ENCODE data around the gene ANKRD13A. TPM values are rescaled to one million over a fixed set of nuclear protein-coding genes. Genes with fewer than 3 reads are reported as not detected.

ANKRD13A gene
- 40.7 and 64.8 TPM in 2 replicates for polyA plus RNA-seq (2014; cell fraction: cytosol; rRNA removed)
- 70.7 and 95.2 TPM in 2 replicates for polyA plus RNA-seq (2014; cell fraction: nucleus; rRNA removed)

GRCh38 chr12:109998904-109999648, at the start of gene ANKRD13A:
TSS of gene ANKRD13A (plus strand) at chr12:109999430. CDS start at chr12:109999689, 259 bp downstream.
- peak; percentile 95 for DNase-seq (ENCODE audit: low spot score)

GRCh38 chr12:109950625-109951024, 48.6 kb upstream of the ANKRD13A start:
- DNase-seq (ENCODE audit: low spot score): no peak

- DNase-seq (ENCODE audit: low spot score): no peak
Observed at GRCh38 chr12:109951136-109951535, 48.1 kb upstream of the ANKRD13A start.

GRCh38 chr12:109951751-109952150, 47.5 kb upstream of the ANKRD13A start:
- no peak for DNase-seq (ENCODE audit: low spot score)

- no peak for DNase-seq (ENCODE audit: low spot score)
Observed at GRCh38 chr12:109952160-109952858, 46.9 kb upstream of the ANKRD13A start.

- DNase-seq (ENCODE audit: low spot score): no peak
Observed at GRCh38 chr12:109952873-109953272, 46.4 kb upstream of the ANKRD13A start.

GRCh38 chr12:109953656-109954055, 45.6 kb upstream of the ANKRD13A start:
- no peak for DNase-seq (ENCODE audit: low spot score)

- no peak for DNase-seq (ENCODE audit: low spot score)
Observed at GRCh38 chr12:109958374-109958773, 40.9 kb upstream of the ANKRD13A start.

- no peak for DNase-seq (ENCODE audit: low spot score)
Observed at GRCh38 chr12:109959411-109960093, 39.7 kb upstream of the ANKRD13A start.

GRCh38 chr12:109961201-109961600, 38.0 kb upstream of the ANKRD13A start:
- DNase-seq (ENCODE audit: low spot score): no peak

- DNase-seq (ENCODE audit: low spot score): no peak
Observed at GRCh38 chr12:109961612-109962011, 37.6 kb upstream of the ANKRD13A start.

- no peak for DNase-seq (ENCODE audit: low spot score)
Observed at GRCh38 chr12:109962398-109962797, 36.8 kb upstream of the ANKRD13A start.

- no peak for DNase-seq (ENCODE audit: low spot score)
Observed at GRCh38 chr12:109963330-109963729, 35.9 kb upstream of the ANKRD13A start.

GRCh38 chr12:109963743-109964429, 35.3 kb upstream of the ANKRD13A start:
- DNase-seq (ENCODE audit: low spot score): no peak

- no peak for DNase-seq (ENCODE audit: low spot score)
Observed at GRCh38 chr12:109966546-109966945, 32.7 kb upstream of the ANKRD13A start.

GRCh38 chr12:109967383-109968031, 31.7 kb upstream of the ANKRD13A start:
- no peak for DNase-seq (ENCODE audit: low spot score)

- no peak for DNase-seq (ENCODE audit: low spot score)
Observed at GRCh38 chr12:109968032-109968420, 31.2 kb upstream of the ANKRD13A start.

GRCh38 chr12:109968801-109969200, 30.4 kb upstream of the ANKRD13A start:
- no peak for DNase-seq (ENCODE audit: low spot score)

- no peak for DNase-seq (ENCODE audit: low spot score)
Observed at GRCh38 chr12:109972821-109973220, 26.4 kb upstream of the ANKRD13A start.

GRCh38 chr12:109981311-109981710, 17.9 kb upstream of the ANKRD13A start:
- DNase-seq (ENCODE audit: low spot score): no peak

- DNase-seq (ENCODE audit: low spot score): no peak
Observed at GRCh38 chr12:109982210-109982609, 17.0 kb upstream of the ANKRD13A start.
